ENCODE measurements around the gene GPSM1.

The GPSM1 gene

GRCh38 chr9:136293476-136294077, 33.8 kb upstream of the GPSM1 start:
- no peak for DNase-seq (ENCODE audit: low read depth, low spot score)
- ChIA-PET CTCF (interaction anchor here (1.6 kb wide), 1 partner anchor 10 kb away, joined by 7 read pairs; no protein-coding TSS in a partner anchor), POLR2A (no interaction called here)
- TF ChIP-seq, protein P1, sequence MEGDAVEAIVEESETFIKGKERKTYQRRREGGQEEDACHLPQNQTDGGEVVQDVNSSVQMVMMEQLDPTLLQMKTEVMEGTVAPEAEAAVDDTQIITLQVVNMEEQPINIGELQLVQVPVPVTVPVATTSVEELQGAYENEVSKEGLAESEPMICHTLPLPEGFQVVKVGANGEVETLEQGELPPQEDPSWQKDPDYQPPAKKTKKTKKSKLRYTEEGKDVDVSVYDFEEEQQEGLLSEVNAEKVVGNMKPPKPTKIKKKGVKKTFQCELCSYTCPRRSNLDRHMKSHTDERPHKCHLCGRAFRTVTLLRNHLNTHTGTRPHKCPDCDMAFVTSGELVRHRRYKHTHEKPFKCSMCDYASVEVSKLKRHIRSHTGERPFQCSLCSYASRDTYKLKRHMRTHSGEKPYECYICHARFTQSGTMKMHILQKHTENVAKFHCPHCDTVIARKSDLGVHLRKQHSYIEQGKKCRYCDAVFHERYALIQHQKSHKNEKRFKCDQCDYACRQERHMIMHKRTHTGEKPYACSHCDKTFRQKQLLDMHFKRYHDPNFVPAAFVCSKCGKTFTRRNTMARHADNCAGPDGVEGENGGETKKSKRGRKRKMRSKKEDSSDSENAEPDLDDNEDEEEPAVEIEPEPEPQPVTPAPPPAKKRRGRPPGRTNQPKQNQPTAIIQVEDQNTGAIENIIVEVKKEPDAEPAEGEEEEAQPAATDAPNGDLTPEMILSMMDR (IDR thresholded peaks at IDR 0.05; ENCODE audit: insufficient read depth, low read length, missing control alignments), result no peak
- no peak overlapping the region for H3K4me3 ChIP-seq (ENCODE audit: low read depth, low read length)

DNA sequence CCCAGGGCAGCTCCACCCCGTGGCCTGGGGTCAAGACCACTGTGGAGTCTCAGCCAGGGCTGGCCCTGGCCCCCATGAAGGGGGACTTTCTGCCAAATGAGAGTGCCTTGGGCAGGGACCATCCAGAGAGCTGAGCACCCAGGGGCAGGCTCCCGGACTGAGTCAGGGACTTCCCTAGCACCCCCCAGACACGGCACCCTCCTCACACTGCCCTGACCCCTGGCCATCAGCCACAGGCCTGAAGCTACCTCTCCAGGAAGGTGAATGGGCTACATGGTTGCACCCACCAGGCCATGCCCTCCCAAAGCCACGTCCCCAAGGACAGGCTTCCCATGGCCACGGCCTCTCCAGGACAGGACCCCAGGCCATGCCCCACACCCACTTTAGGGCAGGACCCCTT, 32.9 kb upstream of the GPSM1 start:
- TF ChIP-seq, protein P1 (IDR thresholded peaks at IDR 0.05; ENCODE audit: insufficient read depth, low read length, missing control alignments), result no peak
- ChIA-PET CTCF (interaction anchor here (1.6 kb wide), 1 partner anchor 11 kb away, joined by 7 read pairs; no protein-coding TSS in a partner anchor), POLR2A (no interaction called here)
- no peak overlapping the region for H3K4me3 ChIP-seq (ENCODE audit: low read depth, low read length)
- DNase-seq (ENCODE audit: low read depth, low spot score), result no peak

- DNase-seq (ENCODE audit: low read depth, low spot score), result no peak
- POLR2A ChIA-PET, result no interaction called here
- TF ChIP-seq, protein P1 (IDR thresholded peaks at IDR 0.05; ENCODE audit: insufficient read depth, low read length, missing control alignments), result no peak
- CTCF ChIA-PET, result interaction anchor here (1.6 kb wide), 1 partner anchor 11 kb away, joined by 7 read pairs; no protein-coding TSS in a partner anchor
- no peak overlapping the region for H3K4me3 ChIP-seq (ENCODE audit: low read depth, low read length)
Measured at GRCh38 chr9:136295055-136295454, 32.3 kb upstream of the GPSM1 start.

DNA sequence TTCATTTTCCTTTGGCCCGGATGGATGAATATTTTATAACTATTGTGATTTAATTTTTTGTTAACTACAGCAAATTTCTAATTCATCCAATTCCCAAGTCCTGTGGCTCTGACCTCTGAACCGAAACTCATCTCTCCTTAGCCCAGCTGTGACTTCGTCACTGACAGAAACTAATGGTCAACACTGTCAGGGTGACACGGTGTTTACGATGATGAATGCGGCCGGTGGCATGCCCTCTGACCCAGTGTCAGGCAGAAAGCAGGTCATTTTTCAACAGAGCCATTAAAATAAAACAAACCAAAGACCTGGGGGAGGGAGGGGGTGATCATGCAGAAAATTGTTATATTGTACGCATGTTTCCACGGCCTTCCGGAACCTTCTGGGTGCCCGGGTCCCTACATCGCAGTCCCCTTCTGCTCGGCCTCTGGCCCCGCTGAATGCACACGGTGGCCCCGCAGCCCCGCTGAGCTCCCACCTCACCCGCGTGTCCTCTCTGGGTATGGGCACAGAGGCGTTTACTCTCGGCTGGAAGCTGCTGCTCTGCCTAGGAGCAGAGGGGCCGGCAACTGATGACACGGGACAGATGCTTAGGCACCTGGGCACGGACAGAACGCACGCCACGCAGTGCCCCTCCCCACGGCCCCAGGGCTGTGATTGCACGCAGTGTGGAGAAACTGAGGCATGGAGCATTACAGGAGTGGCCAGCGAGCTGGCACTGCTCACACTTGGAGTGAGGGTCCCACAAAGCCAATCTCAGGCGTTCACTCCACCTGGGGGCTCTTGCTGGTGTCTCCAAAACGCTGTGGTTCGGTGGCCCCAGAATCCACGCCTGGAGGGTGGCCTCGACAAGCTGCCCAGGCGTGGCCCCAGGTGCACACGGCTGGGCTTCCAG, 31.6 kb upstream of the GPSM1 start:
- POLR2A ChIA-PET, result no interaction called here
- H3K4me3 ChIP-seq (ENCODE audit: low read depth, low read length), result no peak overlapping the region
- TF ChIP-seq, protein P1 (IDR thresholded peaks at IDR 0.05; ENCODE audit: insufficient read depth, low read length, missing control alignments), result no peak
- no peak for DNase-seq (ENCODE audit: low read depth, low spot score)
- CTCF ChIA-PET, result interaction anchor here (1.2 to 2.0 kb wide), 4 partner anchors 9 to 17 kb away, joined by 5 to 10 read pairs (median 7); no protein-coding TSS in a partner anchor

- no peak overlapping the region for H3K4me3 ChIP-seq (ENCODE audit: low read depth, low read length)
- CTCF ChIA-PET, result interaction anchor here (1.2 to 2.0 kb wide), 3 partner anchors 9 to 16 kb away, joined by 5 to 10 read pairs (median 7); no protein-coding TSS in a partner anchor
- DNase-seq (ENCODE audit: low read depth, low spot score), result no peak
- POLR2A ChIA-PET, result no interaction called here
- TF ChIP-seq, protein P1 (IDR thresholded peaks at IDR 0.05; ENCODE audit: insufficient read depth, low read length, missing control alignments), result no peak
Measured at GRCh38 chr9:136296434-136297015, 30.8 kb upstream of the GPSM1 start.
